Measurements from ENCODE around the gene CHMP4B. TPM values are rescaled to one million over a fixed set of nuclear protein-coding genes. Genes with fewer than 3 reads are reported as not detected.

Gene CHMP4B
- total RNA-seq, 1 experiment from 2014 or later, result 72.5 TPM

DNA sequence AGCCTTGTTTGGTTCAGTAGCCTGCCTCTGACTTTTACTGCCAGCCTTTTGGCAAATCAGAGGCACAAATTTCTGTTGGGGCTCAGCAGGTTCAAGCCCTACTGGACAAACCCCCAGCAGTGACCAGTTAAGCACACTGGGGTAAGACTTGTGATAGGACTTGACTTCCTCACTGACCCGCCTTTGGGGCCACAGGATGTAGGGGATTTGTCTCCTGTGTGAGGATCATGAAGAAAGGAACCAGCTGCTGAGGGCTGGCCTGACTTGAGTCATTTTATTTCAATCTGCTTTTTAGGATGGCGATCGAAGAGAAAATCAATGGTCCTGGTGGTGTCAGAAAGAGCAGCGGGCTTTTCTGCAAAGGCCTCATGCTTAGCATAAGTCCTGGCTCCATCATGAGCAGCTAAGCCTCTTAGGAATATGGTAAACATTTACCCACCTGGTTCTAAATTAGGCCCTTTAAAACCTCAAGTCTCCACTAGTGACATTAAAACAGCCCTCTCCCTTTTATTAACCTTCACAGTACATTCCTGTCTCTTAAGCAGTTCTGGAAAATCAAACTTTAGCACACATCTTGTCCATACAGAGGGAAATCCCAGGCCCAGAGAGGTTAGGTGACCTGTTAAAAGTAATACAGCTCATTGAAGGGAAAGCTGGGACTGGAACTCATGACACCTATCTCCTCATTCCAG, 16.6 kb downstream of the CHMP4B start:
- Mint-ChIP-seq H3K36me3 (no peaks in the 10 kb centered on the region), H3K27ac (peak overlapping the region; percentile 76), H3K27me3 (ENCODE audit: low read depth) (no peaks in the 10 kb centered on the region), H3K4me3 (no peak overlapping the region), H3K9me3 (no peaks in the 10 kb centered on the region), H3K4me1 (peaks cover 47% of the 10 kb centered on the region)
- TF ChIP-seq FOXK1 (CRISPR knock-in tag; IDR thresholded peaks at IDR 0.05) (no peak), TEAD4 (CRISPR knock-in tag; IDR thresholded peaks at IDR 0.05) (no peak), CREM (CRISPR knock-in tag; IDR thresholded peaks at IDR 0.05) (no peak), MXD4 (CRISPR knock-in tag; IDR thresholded peaks at IDR 0.05; ENCODE audit: borderline replicate concordance) (no peak), HMGA2 (CRISPR knock-in tag; IDR thresholded peaks at IDR 0.05) (no peak)
- ChIA-PET POLR2A (interaction anchor here (0.7 kb wide), 1 partner anchor 9 kb away, joined by 3 read pairs; no protein-coding TSS in a partner anchor), CTCF (interaction anchor here (1.9 kb wide), 1 partner anchor 35 kb away, joined by 5 read pairs; no protein-coding TSS in a partner anchor)
- no peak for DNase-seq (ENCODE audit: low spot score)
- ATAC-seq, result no peak

DNA sequence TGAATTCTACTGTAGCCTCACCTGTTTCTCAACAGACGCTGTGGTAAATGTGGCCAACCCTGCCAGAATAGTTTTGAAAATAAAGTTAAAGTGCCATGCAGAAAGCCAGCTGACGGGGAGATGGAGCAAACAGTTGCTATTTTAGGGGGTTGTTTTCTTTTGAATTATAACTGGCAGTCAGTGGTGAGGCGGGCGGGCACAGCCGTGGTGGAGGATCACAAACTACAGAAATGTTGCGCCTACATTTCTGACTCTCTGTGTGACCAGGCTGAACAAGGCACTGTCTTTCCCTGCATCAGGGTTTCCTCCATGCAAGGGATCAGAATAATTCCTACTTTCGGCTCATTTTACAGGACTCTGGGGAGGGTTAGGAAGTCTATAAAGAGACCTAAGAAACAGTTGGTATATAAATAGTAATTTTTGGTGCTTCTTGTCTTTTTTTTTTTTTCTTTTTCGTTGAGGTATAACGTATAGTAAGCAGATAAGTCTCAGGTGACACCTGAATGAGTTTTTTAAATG, 17.2 kb downstream of the CHMP4B start:
- peak overlapping the region; percentile 41; the same call in 1 of the 2 replicates for H3K27ac Mint-ChIP-seq
- TF ChIP-seq, protein P1, sequence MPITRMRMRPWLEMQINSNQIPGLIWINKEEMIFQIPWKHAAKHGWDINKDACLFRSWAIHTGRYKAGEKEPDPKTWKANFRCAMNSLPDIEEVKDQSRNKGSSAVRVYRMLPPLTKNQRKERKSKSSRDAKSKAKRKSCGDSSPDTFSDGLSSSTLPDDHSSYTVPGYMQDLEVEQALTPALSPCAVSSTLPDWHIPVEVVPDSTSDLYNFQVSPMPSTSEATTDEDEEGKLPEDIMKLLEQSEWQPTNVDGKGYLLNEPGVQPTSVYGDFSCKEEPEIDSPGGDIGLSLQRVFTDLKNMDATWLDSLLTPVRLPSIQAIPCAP (CRISPR knock-in tag; IDR thresholded peaks at IDR 0.05), result no peak
- TF ChIP-seq, protein P2, sequence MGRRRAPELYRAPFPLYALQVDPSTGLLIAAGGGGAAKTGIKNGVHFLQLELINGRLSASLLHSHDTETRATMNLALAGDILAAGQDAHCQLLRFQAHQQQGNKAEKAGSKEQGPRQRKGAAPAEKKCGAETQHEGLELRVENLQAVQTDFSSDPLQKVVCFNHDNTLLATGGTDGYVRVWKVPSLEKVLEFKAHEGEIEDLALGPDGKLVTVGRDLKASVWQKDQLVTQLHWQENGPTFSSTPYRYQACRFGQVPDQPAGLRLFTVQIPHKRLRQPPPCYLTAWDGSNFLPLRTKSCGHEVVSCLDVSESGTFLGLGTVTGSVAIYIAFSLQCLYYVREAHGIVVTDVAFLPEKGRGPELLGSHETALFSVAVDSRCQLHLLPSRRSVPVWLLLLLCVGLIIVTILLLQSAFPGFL (CRISPR knock-in tag; IDR thresholded peaks at IDR 0.05; ENCODE audit: borderline replicate concordance), result no peak
- no peak for TF ChIP-seq FOXJ3 (CRISPR knock-in tag; IDR thresholded peaks at IDR 0.05; ENCODE audit: borderline replicate concordance)
- TF ChIP-seq, protein P3, sequence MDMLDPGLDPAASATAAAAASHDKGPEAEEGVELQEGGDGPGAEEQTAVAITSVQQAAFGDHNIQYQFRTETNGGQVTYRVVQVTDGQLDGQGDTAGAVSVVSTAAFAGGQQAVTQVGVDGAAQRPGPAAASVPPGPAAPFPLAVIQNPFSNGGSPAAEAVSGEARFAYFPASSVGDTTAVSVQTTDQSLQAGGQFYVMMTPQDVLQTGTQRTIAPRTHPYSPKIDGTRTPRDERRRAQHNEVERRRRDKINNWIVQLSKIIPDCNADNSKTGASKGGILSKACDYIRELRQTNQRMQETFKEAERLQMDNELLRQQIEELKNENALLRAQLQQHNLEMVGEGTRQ (CRISPR knock-in tag; IDR thresholded peaks at IDR 0.05), result no peak
- no peak for TF ChIP-seq NR3C1 (CRISPR knock-in tag; conservative IDR thresholded peaks at IDR 0.05; ENCODE audit: low read depth)
- no peak for TF ChIP-seq ZNF232 (CRISPR knock-in tag; IDR thresholded peaks at IDR 0.05)
- TF ChIP-seq, protein P4, sequence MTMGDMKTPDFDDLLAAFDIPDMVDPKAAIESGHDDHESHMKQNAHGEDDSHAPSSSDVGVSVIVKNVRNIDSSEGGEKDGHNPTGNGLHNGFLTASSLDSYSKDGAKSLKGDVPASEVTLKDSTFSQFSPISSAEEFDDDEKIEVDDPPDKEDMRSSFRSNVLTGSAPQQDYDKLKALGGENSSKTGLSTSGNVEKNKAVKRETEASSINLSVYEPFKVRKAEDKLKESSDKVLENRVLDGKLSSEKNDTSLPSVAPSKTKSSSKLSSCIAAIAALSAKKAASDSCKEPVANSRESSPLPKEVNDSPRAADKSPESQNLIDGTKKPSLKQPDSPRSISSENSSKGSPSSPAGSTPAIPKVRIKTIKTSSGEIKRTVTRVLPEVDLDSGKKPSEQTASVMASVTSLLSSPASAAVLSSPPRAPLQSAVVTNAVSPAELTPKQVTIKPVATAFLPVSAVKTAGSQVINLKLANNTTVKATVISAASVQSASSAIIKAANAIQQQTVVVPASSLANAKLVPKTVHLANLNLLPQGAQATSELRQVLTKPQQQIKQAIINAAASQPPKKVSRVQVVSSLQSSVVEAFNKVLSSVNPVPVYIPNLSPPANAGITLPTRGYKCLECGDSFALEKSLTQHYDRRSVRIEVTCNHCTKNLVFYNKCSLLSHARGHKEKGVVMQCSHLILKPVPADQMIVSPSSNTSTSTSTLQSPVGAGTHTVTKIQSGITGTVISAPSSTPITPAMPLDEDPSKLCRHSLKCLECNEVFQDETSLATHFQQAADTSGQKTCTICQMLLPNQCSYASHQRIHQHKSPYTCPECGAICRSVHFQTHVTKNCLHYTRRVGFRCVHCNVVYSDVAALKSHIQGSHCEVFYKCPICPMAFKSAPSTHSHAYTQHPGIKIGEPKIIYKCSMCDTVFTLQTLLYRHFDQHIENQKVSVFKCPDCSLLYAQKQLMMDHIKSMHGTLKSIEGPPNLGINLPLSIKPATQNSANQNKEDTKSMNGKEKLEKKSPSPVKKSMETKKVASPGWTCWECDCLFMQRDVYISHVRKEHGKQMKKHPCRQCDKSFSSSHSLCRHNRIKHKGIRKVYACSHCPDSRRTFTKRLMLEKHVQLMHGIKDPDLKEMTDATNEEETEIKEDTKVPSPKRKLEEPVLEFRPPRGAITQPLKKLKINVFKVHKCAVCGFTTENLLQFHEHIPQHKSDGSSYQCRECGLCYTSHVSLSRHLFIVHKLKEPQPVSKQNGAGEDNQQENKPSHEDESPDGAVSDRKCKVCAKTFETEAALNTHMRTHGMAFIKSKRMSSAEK (CRISPR knock-in tag; IDR thresholded peaks at IDR 0.05; ENCODE audit: borderline replicate concordance), result no peak
- no peak for TF ChIP-seq SOX15 (CRISPR knock-in tag; IDR thresholded peaks at IDR 0.05)
- TF ChIP-seq, protein P5, sequence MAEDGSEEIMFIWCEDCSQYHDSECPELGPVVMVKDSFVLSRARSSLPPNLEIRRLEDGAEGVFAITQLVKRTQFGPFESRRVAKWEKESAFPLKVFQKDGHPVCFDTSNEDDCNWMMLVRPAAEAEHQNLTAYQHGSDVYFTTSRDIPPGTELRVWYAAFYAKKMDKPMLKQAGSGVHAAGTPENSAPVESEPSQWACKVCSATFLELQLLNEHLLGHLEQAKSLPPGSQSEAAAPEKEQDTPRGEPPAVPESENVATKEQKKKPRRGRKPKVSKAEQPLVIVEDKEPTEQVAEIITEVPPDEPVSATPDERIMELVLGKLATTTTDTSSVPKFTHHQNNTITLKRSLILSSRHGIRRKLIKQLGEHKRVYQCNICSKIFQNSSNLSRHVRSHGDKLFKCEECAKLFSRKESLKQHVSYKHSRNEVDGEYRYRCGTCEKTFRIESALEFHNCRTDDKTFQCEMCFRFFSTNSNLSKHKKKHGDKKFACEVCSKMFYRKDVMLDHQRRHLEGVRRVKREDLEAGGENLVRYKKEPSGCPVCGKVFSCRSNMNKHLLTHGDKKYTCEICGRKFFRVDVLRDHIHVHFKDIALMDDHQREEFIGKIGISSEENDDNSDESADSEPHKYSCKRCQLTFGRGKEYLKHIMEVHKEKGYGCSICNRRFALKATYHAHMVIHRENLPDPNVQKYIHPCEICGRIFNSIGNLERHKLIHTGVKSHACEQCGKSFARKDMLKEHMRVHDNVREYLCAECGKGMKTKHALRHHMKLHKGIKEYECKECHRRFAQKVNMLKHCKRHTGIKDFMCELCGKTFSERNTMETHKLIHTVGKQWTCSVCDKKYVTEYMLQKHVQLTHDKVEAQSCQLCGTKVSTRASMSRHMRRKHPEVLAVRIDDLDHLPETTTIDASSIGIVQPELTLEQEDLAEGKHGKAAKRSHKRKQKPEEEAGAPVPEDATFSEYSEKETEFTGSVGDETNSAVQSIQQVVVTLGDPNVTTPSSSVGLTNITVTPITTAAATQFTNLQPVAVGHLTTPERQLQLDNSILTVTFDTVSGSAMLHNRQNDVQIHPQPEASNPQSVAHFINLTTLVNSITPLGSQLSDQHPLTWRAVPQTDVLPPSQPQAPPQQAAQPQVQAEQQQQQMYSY (CRISPR knock-in tag; IDR thresholded peaks at IDR 0.05), result no peak
- TF ChIP-seq GABPB1 (CRISPR knock-in tag; IDR thresholded peaks at IDR 0.05), result no peak
- TF ChIP-seq, protein P6, sequence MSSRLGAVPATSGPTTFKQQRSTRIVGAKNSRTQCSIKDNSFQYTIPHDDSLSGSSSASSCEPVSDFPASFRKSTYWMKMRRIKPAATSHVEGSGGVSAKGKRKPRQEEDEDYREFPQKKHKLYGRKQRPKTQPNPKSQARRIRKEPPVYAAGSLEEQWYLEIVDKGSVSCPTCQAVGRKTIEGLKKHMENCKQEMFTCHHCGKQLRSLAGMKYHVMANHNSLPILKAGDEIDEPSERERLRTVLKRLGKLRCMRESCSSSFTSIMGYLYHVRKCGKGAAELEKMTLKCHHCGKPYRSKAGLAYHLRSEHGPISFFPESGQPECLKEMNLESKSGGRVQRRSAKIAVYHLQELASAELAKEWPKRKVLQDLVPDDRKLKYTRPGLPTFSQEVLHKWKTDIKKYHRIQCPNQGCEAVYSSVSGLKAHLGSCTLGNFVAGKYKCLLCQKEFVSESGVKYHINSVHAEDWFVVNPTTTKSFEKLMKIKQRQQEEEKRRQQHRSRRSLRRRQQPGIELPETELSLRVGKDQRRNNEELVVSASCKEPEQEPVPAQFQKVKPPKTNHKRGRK (CRISPR knock-in tag; IDR thresholded peaks at IDR 0.05; ENCODE audit: borderline replicate concordance), result no peak
- TF ChIP-seq FOXK1 (CRISPR knock-in tag; IDR thresholded peaks at IDR 0.05), result no peak

More for the DNA sequence above, 17.2 kb downstream of the CHMP4B start:
- peaks cover 52% of the 10 kb centered on the region for H3K4me1 Mint-ChIP-seq
- DNase-seq (ENCODE audit: low spot score), result no peak
- no peaks in the 10 kb centered on the region for H3K36me3 Mint-ChIP-seq
- ChIA-PET POLR2A (no interaction called here), CTCF (interaction anchor here (1.9 kb wide), 1 partner anchor 35 kb away, joined by 5 read pairs; no protein-coding TSS in a partner anchor)
- ATAC-seq, result no peak
- H3K9me3 Mint-ChIP-seq, result no peaks in the 10 kb centered on the region
- no peaks in the 10 kb centered on the region for H3K27me3 Mint-ChIP-seq (ENCODE audit: low read depth)
- no peak overlapping the region for H3K4me3 Mint-ChIP-seq
